HEK293T (cell line): ENCODE data around the gene KLHL36.

Experiments
- CTCF ChIA-PET: fragments of 350-600 bp; formaldehyde crosslinking; extraction: SDS; loops from one replicate; lab custom pipeline; 2021; ENCODE audit warnings: antibody characterized with exemption, inconsistent platforms; lab: Yijun Ruan, JAX
- POLR2A ChIA-PET: fragments of 350-600 bp; formaldehyde crosslinking; extraction: SDS; loops from one replicate; lab custom pipeline; 2020; ENCODE audit warnings: antibody characterized with exemption, inconsistent platforms; lab: Yijun Ruan, JAX
- DNase-seq: peaks from one replicate; pipeline ENCODE4 v3.0.0; 2012; ENCODE audit warnings: mixed read lengths; ENCODE audit errors: extremely low spot score
- ARNT ChIP-seq: fragments of 450-650 bp; IDR thresholded peaks from 2 replicates; pipeline ENCODE4 v1.6.1; 2017; ENCODE audit warnings: mild to moderate bottlenecking
- BHLHE40 ChIP-seq: fragments of 450-650 bp; IDR thresholded peaks from 2 replicates; pipeline ENCODE4 v1.6.1; 2016; ENCODE audit warnings: mild to moderate bottlenecking, moderate library complexity, borderline replicate concordance
- CTBP1 ChIP-seq: fragments of 450-650 bp; IDR thresholded peaks from 2 replicates; pipeline ENCODE4 v1.6.1; 2016; ENCODE audit warnings: borderline replicate concordance
- ELF4 ChIP-seq: fragments of 450-650 bp; IDR thresholded peaks from 2 replicates; pipeline ENCODE4 v1.6.1; 2017; ENCODE audit warnings: antibody characterized with exemption
- FOXA1 ChIP-seq: fragments of 450-650 bp; IDR thresholded peaks from 2 replicates; pipeline ENCODE4 v1.6.1; 2016; ENCODE audit warnings: mild to moderate bottlenecking
- FOXK2 ChIP-seq: fragments of 450-650 bp; IDR thresholded peaks from 2 replicates; pipeline ENCODE4 v1.6.1; 2016; ENCODE audit warnings: mild to moderate bottlenecking
- FOXM1 ChIP-seq: fragments of 450-650 bp; IDR thresholded peaks from 2 replicates; pipeline ENCODE4 v1.6.1; 2017; ENCODE audit warnings: mild to moderate bottlenecking, borderline replicate concordance
- HDGF ChIP-seq: fragments of 450-650 bp; IDR thresholded peaks from 2 replicates; pipeline ENCODE4 v1.6.1; 2017; ENCODE audit warnings: antibody characterized with exemption, borderline replicate concordance
- L3MBTL2 ChIP-seq: fragments of 450-650 bp; conservative IDR thresholded peaks from 2 replicates; pipeline ENCODE4 v1.6.1; 2016; ENCODE audit warnings: mild to moderate bottlenecking
- LEF1 ChIP-seq: fragments of 450-650 bp; IDR thresholded peaks from 2 replicates; pipeline ENCODE4 v1.6.1; 2017; ENCODE audit warnings: mild to moderate bottlenecking, borderline replicate concordance
- NFRKB ChIP-seq: fragments of 450-650 bp; IDR thresholded peaks from 2 replicates; pipeline ENCODE4 v1.6.1; 2016; ENCODE audit warnings: mild to moderate bottlenecking, moderate library complexity
- SP1 ChIP-seq: fragments of 450-650 bp; IDR thresholded peaks from 2 replicates; pipeline ENCODE4 v1.6.1; 2017
- SUZ12 ChIP-seq: fragments of 450-650 bp; IDR thresholded peaks from 2 replicates; pipeline ENCODE4 v1.6.1; 2016; ENCODE audit warnings: mild to moderate bottlenecking
- TARDBP ChIP-seq: fragments of 450-650 bp; IDR thresholded peaks from 2 replicates; pipeline ENCODE4 v1.6.1; 2016
- ZNF384 ChIP-seq: fragments of 450-650 bp; IDR thresholded peaks from 2 replicates; pipeline ENCODE4 v1.6.1; 2016
- TF ChIP-seq, protein P1 (sequence below): fragments of 450-650 bp; IDR thresholded peaks from 2 replicates; pipeline ENCODE4 v1.6.1; 2016

KLHL36 gene

DNA sequence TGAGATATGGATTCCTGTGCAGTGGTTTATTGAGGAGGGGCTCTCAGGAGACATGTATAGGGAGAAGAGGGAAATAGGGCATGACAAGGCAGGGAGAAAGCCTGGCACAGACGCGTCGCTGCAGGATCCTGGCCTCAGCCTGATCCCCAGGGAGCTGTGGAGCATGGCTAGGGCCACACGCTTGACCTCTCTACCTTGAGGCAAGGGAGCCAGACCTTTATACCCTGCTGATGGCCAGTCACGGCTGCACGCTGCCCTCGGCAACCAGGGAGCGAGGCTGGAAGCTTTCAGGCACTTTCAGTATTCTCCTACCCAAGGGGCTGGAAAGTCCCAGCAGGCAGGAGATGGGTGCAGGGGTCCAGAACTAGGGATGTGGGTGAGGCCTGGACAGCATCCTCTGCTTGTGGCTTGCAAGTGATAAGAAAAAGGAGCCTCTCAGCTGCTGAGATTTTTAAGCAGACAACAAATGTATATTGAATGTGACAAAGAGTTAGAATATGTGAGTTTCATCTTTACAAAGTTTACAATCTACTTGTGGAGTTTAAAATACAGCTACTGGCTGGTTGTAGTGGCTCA lies 10.0 kb upstream of the KLHL36 start:
- CTCF ChIA-PET = no interaction called here
- POLR2A ChIA-PET = no interaction called here

DNA sequence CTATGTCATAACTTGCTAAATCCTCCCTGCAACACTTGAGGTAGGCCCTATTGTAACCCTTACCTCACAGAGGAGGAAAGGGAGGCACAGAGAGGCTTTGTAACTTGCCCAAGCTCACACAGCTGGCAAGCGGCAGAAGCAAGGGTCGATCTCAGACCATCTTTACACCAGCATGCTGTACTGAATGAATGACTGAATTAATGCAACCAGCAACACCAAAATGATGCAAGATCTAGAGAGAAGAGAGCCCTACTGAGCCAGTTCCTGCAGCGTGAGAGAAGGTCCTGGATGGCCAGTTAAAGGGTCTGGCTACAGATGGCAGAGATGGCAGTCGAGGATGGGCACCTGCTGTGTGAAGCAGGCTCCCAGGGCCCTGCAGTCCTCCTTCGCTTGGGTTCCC lies 8.2 kb upstream of the KLHL36 start:
- no peak for DNase-seq
- TF ChIP-seq FOXM1 (no peak), ELF4 (no peak)
- POLR2A ChIA-PET = no interaction called here
- CTCF ChIA-PET = no interaction called here

More for the DNA sequence above, 10.0 kb upstream of the KLHL36 start:
- no peak for DNase-seq
- no peak for TF ChIP-seq LEF1
- no peak for TF ChIP-seq ZNF384
- TF ChIP-seq, protein P1, sequence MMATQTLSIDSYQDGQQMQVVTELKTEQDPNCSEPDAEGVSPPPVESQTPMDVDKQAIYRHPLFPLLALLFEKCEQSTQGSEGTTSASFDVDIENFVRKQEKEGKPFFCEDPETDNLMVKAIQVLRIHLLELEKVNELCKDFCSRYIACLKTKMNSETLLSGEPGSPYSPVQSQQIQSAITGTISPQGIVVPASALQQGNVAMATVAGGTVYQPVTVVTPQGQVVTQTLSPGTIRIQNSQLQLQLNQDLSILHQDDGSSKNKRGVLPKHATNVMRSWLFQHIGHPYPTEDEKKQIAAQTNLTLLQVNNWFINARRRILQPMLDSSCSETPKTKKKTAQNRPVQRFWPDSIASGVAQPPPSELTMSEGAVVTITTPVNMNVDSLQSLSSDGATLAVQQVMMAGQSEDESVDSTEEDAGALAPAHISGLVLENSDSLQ = no peak
- TF ChIP-seq NFRKB = no peak
- no peak for TF ChIP-seq ARNT
- TF ChIP-seq L3MBTL2 = no peak
- TF ChIP-seq FOXK2 = no peak
- no peak for TF ChIP-seq SUZ12
- TF ChIP-seq CTBP1 = no peak
- no peak for TF ChIP-seq BHLHE40
- TF ChIP-seq FOXA1 = no peak
- TF ChIP-seq SP1 = no peak
- no peak for TF ChIP-seq HDGF
- no peak for TF ChIP-seq FOXM1
- TF ChIP-seq TARDBP = no peak

DNA sequence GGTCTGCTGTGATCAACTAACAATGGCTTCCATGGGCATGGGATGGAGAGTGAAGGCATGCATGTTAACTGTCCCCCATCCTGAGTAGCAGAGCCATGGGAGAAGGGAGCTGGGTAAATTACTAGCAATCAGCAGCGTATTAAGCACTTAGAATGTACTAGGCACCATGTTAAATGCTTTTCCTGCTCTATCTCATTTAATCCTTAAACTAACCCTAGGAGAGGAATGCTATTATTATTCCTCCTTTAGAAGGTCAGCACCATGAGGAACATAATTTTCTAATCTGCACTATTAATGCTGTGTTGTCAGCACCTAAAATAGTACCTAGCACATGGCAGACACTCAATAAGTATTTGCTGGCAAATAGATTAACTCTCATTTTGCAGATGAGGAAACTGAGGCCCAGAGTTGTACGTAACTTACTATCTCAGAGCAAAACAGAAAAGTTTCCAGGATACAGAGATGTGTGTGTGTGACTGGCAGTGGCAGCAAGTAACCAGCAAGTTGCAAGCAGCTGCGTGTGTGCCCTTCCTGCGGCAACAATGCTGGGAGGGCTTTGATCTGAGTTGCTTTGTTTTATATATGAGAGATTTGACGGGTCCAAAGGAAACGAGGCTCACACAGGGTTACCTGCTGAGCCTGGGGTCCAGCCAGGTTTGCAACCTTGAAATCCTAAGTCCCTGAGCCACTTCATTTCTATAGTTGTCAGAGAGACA lies 6.5 kb upstream of the KLHL36 start:
- TF ChIP-seq, protein P1 = no peak
- TF ChIP-seq NFRKB (no peak), ZNF384 (no peak)
- DNase-seq = no peak
- POLR2A ChIA-PET = no interaction called here
- CTCF ChIA-PET = no interaction called here

DNA sequence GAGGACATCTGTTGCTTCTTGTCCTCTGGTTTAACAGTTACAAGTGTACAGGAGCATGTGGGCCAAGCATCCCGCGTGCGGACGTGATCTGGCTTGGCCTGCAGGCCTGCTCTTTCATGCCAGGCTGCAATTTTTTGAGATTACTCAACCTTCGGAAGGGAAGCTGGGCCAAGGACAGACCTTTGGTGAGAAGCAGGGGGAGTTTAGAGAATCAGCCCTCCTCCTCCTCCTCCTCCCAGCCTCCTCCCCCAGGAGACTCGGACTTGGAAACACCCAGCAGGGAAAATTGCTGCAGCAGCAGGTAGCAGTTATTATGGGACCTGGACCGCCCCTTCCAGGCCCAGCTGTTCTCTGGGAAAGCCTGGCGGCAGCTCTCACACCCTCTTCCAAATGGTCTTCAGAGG lies 5.1 kb upstream of the KLHL36 start:
- DNase-seq = no peak
- TF ChIP-seq FOXM1 (no peak), BHLHE40 (no peak), FOXK2 (no peak), ARNT (no peak), NFRKB (no peak), TARDBP (no peak), ELF4 (no peak), ZNF384 (no peak)
- POLR2A ChIA-PET = no interaction called here

DNA sequence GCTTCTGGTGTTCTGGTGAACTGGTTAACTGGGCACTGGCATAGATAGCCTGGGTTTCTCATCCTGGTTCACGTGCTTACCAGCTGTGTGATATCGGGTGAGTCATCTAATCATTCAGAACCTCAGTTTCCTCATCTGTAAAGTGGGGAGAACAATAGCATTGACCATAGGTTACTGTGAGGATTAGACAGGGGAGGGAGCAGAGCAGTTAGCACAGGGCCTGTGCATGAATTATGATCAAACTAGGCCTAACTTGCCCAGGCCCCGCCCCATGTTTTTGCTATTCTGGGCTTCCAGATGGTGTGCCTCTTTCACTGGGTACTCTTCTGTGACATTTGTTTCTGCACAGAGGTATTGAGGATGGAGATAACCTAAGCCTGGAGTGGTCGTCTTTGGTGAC lies 4.6 kb upstream of the KLHL36 start:
- TF ChIP-seq HDGF = no peak
- TF ChIP-seq ZNF384 = no peak
- TF ChIP-seq ARNT = no peak
- no peak for TF ChIP-seq NFRKB
- no peak for TF ChIP-seq FOXK2
- TF ChIP-seq SUZ12 = no peak
- no peak for TF ChIP-seq SP1
- no peak for TF ChIP-seq CTBP1
- no peak for TF ChIP-seq LEF1
- TF ChIP-seq, protein P1 = no peak
- TF ChIP-seq FOXM1 = no peak
- no peak for TF ChIP-seq L3MBTL2
- no peak for TF ChIP-seq FOXA1
- TF ChIP-seq TARDBP = no peak
- TF ChIP-seq ELF4 = no peak
- TF ChIP-seq BHLHE40 = no peak
- ChIA-PET POLR2A (no interaction called here), CTCF (no interaction called here)
- no peak for DNase-seq

More for the DNA sequence above, 5.1 kb upstream of the KLHL36 start:
- CTCF ChIA-PET = no interaction called here

DNA sequence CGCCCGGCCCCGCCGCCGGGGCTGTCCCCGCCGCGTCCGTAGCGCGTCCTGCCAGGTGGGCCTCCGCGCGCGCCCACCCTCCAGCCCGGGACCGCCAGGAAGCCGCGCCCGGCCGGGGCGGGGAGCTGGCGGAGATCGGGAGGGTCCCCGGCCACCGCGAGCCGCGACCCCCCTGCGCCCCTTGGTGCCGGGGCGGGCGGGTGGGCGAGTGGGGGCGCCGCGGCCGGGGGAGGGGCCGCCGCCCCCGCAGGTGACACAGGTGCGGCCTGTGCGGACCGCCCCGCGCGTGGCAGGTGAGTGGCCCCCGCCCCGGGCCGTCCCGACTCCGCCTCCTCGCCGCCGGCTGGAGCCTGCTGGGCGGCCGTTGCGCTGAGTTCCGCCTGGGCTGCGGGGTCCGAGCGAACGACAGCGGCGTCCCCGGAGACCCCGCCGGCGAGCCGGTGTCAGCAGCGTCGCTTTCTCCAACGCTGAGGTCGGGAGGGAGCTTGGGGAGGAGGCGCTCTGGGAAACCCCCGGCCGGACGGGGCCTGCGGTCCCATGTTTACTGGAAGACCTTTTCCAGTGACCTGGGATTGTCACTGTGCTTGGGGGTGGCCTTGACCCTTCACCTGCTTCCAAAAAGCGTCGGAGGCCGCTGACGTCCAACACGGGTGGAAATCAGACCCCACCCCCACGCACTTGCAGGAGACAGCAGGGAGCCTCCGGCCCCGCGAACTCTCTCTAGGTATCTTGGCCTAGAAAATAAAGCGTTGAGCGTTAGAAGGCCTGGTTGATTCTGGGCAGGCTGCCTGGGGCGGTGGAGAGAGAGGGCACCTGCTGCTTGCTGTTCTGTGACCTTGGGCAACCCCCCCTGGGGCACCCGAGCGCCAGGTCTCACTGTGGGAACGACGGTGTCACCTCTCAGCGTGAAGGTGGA lies 542 bp downstream of the KLHL36 start:
- TF ChIP-seq HDGF (no peak), TARDBP (no peak), SUZ12 (no peak), ZNF384 (no peak), FOXM1 (no peak), L3MBTL2 (no peak), ARNT (no peak), BHLHE40 (no peak)
- TF ChIP-seq, protein P1 = no peak
- ChIA-PET POLR2A (interaction anchor here (0.9 kb wide), 2 partner anchors 10 to 15 kb away, joined by 3 read pairs; no protein-coding TSS in a partner anchor), CTCF (interaction anchor here (0.9 kb wide), 1 partner anchor 77 kb away, joined by 3 read pairs; no protein-coding TSS in a partner anchor)
- peak; percentile 62 for DNase-seq
